OCI-LY3 (cell line): ENCODE measurements around the gene GARIN3.

Experiments used
- CTCF ChIP-seq: fragments of 200-600, 300-600 bp; sonication (generic); IDR thresholded peaks from 2 replicates; pipeline ENCODE4 v1.5.1; 2014; ENCODE audit warnings: antibody characterized with exemption, low read length, low read depth
- EZH2phosphoT487 ChIP-seq: fragments of 200-600 bp; shearing (Covaris generic); IDR thresholded peaks from 2 replicates; pipeline ENCODE4 v1.6.1; 2018; ENCODE audit warnings: antibody characterized with exemption, mixed run types, low read depth

- no peak for TF ChIP-seq CTCF
- no peak for TF ChIP-seq EZH2phosphoT487
Measured at GRCh38 chr5:157203417-157203816, 37.4 kb upstream of the GARIN3 start.
